AG09319 (cell line): Measurements from ENCODE around the gene ZMIZ1.
"Not testable (repeated sequence)": the region's sequence is repeated elsewhere in the genome, so short reads cannot be mapped to it uniquely, and the experiment has no call there.

ENCODE experiments used
- DNase-seq: peaks from one replicate; pipeline ENCODE4 v3.0.0-alpha.2; 2010; ENCODE audit warnings: low read depth; ENCODE audit errors: extremely low read depth
- TF ChIP-seq, protein P1 (sequence below): IDR thresholded peaks from 2 replicates; pipeline ENCODE4 v1.5.1; 2011; ENCODE audit warnings: low read depth, mild to moderate bottlenecking, inconsistent platforms, low read length, moderate library complexity

Gene ZMIZ1

DNA sequence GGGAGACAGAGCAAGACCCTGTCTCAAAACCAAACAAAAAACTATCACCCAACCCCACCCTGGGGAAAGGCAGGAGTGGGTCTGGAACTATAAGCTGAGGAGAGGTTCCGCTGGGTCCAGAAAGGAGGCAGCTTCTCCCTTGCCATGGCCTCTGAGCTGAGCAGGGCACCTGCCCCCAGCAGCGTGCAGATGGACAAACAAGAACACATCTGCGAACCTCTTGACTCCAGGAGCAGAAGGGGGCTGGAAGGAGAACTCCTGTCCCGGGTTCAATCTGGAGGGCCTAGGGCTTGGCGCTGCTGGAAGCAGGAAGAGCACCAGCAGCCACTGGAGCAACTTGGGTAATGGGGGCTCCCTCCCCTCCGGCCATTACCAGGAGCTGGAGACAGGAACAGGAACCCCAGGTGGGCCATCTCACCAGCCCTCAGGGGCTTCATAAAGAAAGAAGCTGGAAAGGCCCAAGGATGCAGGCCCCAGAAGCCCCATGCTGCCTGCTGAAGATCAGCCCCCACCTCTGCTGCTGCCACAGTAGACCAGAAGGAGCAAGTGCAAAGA lies 259.5 kb downstream of the ZMIZ1 start:
- no peak for DNase-seq
- TF ChIP-seq, protein P1, sequence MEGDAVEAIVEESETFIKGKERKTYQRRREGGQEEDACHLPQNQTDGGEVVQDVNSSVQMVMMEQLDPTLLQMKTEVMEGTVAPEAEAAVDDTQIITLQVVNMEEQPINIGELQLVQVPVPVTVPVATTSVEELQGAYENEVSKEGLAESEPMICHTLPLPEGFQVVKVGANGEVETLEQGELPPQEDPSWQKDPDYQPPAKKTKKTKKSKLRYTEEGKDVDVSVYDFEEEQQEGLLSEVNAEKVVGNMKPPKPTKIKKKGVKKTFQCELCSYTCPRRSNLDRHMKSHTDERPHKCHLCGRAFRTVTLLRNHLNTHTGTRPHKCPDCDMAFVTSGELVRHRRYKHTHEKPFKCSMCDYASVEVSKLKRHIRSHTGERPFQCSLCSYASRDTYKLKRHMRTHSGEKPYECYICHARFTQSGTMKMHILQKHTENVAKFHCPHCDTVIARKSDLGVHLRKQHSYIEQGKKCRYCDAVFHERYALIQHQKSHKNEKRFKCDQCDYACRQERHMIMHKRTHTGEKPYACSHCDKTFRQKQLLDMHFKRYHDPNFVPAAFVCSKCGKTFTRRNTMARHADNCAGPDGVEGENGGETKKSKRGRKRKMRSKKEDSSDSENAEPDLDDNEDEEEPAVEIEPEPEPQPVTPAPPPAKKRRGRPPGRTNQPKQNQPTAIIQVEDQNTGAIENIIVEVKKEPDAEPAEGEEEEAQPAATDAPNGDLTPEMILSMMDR, result no peak

DNA sequence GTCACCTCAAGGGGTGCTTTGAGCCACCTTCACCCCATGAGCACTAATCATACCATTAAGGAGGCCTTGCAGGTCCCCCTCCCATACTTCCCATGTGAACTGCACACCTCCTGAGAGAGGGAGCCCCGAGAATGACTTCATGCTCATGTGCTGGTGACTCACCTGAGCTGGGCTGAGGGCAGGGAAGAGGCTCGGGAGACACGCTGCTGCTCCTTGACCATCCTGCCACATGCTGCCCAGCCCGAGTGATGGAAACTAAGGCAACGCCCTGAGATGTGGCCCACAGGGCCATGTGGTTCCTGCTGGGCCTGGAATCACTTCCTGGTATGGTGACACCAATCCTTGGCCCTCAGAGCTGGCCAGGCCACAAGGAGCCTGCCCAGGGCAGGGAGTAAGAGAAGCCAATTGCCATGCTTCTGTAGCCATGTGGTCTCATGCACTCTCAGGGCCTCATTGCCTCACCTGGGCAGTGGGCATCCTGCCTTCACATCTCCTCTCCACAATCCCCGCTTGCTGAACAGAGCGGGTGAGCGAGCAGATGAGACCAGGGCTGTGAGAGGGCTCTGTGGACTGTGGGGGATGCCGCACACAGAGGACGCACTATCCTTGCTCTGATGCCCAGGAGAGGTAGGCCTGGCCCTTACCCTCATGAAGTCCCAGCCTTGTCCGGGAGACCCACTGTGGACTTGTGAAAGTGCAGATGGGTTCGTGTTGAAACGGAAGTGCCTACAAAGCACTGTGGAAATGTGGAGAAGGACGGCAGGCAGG lies 260.2 kb downstream of the ZMIZ1 start:
- DNase-seq, result no peak
- TF ChIP-seq, protein P1, result no peak

DNA sequence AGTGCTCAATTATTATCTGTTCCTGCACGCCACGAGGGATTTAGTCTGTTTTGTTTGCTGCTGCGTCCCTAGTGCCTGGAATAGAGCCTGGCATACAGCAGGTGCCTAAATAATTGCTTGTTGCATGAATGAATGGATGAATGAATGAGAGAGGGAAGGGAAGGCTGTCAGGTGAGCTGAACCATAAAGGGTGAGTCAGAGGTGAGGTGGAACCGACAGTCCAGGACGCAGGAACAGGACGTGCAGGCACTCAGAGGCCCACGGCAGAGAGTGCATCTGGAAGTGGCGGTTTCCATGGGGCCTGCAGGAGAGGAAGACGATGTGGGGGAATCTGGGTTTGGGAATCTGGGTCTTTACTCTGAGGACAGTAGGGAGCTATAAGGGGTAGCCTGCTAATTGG lies 260.8 kb downstream of the ZMIZ1 start:
- TF ChIP-seq, protein P1, result no peak
- no peak for DNase-seq

DNA sequence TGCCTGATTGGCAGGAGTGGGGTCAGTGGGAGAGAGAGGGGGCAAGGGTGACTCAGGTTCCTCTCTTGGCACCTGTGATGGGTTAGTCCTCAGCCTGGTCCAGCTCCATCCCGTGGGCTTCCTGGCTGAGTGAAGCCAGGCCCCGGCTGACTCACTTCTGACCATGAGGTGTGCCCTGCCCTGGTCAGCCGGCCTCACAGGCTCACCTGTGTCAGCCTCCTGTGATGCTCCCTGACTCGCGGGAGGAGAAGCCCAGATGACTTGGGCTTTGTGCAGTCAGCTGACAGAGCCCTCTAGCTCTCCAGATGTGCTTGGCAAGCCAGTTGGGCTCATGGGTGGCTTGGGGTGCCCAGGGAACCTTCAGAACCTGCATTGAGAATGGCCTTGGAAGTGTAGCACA lies 262.5 kb downstream of the ZMIZ1 start:
- no peak for DNase-seq
- TF ChIP-seq, protein P1, result no peak

DNA sequence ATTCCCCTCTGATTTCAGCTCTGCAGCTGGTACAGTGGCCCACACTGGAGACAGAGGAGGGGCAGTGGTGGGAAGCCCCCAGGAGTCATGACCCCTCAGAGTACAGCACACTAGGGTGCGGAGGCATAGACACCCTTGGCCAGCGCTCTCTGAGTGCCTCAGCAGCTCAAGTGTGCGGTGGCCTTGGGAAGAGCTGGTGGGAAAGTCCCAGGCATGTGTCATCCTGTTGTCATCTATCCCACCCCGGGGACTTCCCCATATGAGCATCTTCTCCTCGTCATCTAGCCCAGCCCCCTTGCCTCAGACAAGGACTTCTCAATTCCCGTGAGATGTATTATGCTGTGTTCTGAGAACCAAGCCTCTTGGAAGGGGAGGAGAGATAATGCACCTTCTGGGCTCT lies 262.9 kb downstream of the ZMIZ1 start:
- TF ChIP-seq, protein P1, result no peak

DNA sequence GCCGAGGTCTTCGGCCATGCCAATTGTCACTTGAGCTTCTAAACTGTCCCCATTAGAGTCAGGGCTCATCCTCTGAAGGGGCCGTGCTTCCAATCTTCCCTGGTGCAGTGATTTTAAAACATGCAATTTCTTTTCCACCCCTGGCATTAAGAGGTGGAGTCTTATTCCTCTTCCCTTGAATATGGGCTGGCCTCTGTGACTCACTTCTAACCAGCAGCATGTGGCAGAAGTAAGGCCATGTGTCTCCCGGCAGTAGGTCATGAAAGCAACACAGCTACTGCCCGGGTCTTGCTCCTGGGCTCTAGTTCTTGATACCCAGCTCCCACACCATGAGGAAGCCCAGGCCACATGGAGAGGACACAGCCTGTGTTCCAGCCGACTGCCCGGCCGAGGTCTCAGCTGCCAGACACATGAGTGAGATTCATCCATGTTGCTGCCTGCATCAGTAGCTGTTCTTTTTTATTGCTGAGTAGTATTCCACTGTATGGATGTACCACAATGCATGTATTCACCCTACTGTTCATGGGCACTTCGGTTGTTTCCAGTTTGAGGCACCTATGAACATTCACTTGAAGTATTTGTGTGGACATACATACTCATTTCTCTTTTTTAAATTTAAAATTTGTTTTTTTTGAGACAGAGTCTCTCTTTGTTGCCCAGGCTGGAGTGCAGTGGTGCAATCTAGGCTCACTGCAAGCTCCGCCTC lies 264.0 kb downstream of the ZMIZ1 start:
- not testable (repeated sequence) for DNase-seq

More for the DNA sequence above, 262.9 kb downstream of the ZMIZ1 start:
- DNase-seq, result peak; percentile 50

DNA sequence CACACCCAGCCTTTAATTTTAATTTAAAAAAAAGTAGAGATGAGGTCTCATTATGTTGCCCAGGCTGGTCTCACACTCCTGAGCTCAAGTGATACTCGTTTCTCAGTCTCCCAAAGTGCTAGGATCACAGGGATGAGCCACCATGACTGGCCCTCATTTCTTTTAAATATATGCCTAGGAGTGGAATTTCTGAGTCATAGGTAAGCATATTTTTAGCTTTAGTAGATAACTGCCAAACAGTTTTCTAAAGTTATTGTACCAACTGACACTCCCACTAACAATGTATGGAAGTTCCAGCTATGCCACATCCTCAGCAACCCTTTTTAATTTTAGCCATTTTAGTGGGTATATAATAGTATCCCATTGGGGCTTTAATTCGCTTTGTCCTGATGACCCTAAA lies 264.7 kb downstream of the ZMIZ1 start:
- TF ChIP-seq, protein P1, result no peak
- DNase-seq, result no peak
